Iris pigment epithelial cell (primary cell): Measurements from ENCODE around the gene AP1S3.

ENCODE experiments used
- DNase-seq: peaks from one replicate; pipeline ENCODE4 v3.0.0-alpha.2; 2011; ENCODE audit warnings: low read depth

AP1S3 gene

GRCh38 chr2:223760838-223761502 is 76.4 kb downstream of the AP1S3 start:
- DNase-seq: peak; percentile 88

DNA sequence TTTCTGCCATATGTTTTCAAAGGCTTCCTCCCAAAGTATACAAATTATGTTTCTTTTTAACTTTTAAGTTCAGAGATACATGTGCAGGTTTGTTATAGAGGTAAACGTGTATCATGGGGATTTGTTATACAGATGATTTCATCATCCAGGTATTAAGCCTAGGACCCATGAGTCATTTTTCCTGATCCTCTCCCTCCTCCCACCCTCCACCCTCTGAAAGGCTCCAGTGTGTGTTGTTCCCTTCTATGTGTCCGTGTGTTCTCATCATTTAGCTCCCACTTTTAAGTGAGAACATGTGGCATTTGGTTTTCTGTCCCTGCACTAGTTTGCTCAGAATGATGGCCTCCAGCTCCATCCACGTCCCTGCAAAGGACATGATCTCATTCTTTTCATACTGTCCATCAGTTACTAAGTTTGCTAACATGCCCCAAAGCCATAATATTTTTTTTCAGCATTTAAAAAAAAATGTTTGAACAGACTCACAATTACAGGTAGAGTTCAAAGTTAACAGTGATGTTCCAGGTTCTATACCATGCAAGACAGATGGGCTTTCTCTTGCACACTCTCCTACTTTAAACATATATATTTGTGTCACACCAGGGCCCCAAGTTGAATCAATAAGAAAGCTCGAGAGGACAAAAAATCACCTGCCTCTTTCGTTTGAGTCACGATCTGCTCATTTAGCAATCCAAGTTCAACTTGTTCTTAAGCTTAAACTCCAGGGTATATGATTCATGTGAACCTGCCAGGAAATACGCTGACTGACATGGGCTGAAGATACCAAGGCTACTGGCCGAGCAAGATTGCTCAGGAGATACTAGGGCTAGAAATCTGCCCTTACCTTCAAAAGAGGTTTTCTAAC is 77.6 kb downstream of the AP1S3 start:
- peak; percentile 95 for DNase-seq

DNA sequence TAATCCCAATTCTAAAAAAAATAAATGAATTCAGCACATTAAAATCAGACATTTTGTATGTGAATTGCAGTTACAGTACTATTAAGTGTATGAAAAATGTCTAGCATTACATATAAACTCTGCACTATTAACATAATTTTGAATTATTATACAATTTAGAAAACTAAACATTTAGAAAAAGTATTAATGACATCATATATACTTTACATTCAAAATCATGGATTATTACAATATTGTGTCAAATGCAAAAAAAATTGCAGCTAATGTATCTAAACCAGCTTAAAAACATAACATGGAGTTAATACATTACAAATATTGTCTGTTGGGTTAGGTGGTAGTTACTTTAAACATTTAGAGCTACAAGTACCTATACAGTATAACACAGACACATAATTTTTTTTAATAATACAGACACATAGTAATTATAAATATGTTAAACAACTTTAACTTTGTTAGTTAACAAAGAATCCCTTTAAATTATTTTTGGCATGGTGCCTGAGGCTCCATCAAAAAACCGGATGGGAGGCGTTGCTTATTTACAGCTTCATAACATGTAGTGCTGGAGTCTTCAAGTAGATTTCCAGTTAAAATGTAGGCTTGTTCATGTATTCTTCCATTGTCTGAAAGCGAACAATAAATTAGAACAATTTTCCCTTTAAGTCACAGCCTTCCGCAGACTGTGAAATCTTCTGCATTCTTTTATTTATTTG is 79.1 kb downstream of the AP1S3 start:
- DNase-seq: no peak

- no peak for DNase-seq
These were observed 83.4 kb downstream of the AP1S3 start for GRCh38 chr2:223753940-223754339.

DNA sequence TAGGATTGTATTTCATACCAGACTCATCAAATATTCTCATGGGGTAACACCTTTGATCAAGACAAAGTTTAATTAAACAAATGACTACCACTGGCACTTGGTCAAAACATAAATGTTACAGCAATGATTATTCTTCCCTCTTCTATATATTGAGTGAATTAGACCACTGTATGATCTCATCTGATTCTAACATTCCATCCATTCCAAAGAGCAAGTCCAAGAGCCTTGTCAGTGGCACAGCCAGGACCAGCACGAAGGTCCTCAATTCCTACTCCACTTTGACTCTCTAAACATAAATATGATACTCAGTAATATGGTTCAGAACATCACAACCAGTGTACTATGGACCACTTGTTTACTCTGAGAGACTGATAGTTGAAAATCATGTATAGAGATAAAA is 86.4 kb downstream of the AP1S3 start:
- peak; percentile 43 for DNase-seq

- DNase-seq: no peak
These were observed 89.9 kb downstream of the AP1S3 start for GRCh38 chr2:223747392-223748042.

GRCh38 chr2:223746611-223747010 is 90.8 kb downstream of the AP1S3 start:
- no peak for DNase-seq

DNA sequence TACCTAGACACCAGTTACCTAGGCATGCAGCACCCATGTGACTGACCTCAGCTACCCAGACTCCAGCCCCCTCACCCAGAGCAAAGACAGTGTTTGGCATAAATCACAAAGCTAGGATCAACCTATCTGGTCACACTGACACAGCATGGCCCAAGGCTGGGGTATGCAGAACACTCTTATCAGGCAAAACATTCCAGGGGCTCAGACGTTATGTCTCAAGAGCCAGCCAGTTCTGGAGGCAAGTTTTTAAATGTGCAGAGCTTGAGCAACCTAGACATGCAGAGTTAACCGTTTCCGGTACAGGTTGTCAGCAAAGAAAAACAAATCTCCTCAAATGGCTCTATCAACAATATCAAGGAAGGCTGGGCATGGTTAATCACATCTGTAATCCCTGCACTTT is 92.8 kb downstream of the AP1S3 start:
- peak; percentile 97 for DNase-seq

DNA sequence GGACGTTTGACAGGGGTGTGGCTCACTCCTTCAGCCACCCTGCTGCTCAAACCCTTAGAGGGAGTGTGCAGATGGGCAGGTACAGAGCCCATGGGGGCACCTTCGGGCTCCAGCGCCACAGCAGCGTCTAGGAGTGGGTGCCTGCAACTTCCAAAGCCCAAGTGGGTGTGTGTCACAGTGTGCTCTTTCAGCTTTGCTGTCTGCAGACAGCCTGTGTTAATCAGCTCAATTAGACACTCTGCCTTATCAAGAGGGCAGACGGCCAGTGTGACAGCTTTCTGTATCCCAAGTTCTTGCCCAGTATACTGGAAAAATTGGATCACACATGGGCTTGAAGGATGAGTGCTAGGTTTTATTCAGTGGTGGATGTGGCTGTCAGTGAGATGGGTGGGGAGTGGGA is 96.7 kb downstream of the AP1S3 start:
- no peak for DNase-seq

DNA sequence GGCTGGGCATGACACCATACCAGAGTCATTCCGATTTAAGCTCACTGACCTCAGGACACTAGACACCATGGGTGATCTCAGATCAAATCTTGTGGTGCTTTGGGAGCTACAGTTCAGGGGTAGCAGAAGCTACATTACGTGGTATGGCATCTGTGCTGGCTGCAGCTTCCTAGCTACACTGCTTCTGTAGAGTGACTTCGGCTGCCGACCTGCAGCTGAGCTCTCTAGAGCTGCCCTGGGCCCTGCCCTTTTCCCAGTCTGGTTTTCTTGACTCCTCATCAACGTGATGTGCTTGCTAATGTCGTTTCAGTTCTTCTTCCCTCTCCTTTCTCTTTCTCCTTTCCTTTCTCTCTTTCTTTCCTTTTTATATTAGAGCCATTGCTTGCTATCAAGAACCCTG is 100.2 kb downstream of the AP1S3 start:
- no peak for DNase-seq

- DNase-seq: no peak
These were observed 100.9 kb downstream of the AP1S3 start for GRCh38 chr2:223736488-223736887.

DNA sequence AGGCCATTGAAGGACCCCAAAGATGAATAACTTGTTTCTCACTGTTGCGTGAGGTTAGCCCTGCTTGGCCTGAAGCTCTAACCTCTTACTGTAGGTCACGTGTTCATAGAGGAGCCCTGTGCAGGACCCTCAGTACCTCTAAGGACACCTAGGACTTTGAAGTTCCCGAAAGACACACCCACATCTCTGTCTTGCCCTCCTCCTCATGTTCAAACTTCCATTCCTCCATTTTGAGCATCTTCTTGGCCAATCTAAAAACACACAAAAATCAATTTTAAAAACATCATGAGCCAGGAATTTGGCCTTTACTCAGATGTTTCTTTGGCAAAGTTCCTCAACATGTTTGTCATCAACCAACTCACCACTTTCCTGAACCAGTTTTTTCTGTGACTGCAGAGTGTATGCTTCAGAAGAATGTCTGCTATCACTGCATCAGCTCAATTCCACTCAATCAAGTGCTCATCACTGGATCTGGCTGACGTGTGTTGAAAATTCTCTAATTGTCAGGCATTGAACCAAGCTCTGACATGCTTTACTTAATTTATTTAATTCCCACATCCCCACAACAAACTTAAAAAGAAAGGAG is 101.6 kb downstream of the AP1S3 start:
- DNase-seq: peak; percentile 97

DNA sequence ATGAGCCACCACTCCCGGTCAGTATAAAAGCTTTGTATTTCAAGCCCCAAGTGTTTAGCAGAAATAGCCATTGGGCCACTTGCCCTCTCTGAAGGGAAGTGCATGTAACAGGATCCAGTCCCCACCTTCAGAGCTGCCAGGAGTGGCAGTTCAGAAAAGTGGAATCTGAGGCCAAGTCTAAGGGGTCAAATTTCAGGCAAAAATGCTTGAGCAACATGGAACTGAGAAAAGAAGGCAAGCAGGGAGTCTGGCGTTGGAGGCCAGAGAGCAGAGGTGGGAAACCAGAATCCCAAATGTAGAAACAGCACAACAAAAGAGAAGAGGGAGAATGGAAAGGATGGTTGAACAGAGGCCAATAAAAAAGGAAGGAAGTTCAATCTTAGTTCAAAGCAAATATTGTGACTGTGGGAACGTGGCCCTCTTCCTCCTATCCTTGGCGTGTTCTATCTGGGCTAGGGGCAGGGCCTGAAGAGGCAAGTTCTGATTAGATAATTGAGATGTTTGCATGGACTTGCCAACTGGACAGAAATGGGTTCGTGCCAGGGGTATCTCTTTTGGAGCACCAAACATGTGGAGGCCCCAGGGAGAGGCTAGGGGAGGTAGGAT is 102.2 kb downstream of the AP1S3 start:
- DNase-seq: peak; percentile 72

- DNase-seq: peak; percentile 45
These were observed 103.0 kb downstream of the AP1S3 start for GRCh38 chr2:223734346-223734745.

GRCh38 chr2:223732346-223732745 is 105.0 kb downstream of the AP1S3 start:
- no peak for DNase-seq

DNA sequence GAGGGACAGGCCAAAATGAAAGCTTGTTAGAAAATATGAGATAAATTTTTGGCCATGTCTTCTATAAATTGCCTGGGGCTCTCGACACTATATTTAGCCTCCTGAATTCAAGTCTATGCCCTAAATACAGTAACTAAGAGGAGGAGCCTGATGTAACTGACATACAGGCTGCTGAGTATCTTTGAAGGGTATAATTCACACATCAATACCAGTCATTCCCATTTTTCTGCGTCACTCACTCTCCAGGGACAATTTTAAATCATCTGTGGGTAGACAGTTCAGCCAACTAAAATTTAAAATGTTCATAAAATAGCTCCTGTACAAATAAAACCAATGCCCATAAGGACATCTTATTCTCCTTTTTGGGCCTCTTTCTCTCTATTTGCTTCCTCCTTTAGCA is 105.9 kb downstream of the AP1S3 start:
- no peak for DNase-seq

DNA sequence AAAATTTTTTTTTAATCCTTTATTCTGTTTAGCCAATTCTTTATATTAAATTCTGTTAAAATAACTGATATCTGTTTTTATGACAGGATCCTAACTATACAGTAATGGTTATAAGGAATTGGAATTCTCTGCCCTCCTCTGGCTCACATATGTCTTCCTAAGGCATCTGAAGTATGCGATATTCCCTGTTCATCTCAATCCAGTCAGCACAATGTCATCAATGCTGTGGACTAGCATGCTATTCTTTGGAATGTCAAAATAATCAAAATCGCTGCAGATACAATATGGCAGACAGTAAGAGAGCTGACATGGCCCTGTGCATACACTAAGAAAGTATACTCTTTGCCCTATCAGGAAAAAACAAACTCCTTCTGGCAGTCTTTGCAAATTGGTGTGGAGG is 107.6 kb downstream of the AP1S3 start:
- DNase-seq: no peak

- peak; percentile 86 for DNase-seq
These were observed 109.8 kb downstream of the AP1S3 start for GRCh38 chr2:223727562-223727961.

- no peak for DNase-seq
These were observed 111.1 kb downstream of the AP1S3 start for GRCh38 chr2:223725986-223726970.

- peak; percentile 97 for DNase-seq
These were observed 111.9 kb downstream of the AP1S3 start for GRCh38 chr2:223725494-223725893.
